Central memory CD8-positive, alpha-beta T cell (primary cell): Measurements from ENCODE around the gene PTPN4.
"Not testable (repeated sequence)": the region's sequence is repeated elsewhere in the genome, so short reads cannot be mapped to it uniquely, and the experiment has no call there.

Experiments used
- ATAC-seq: fragments of 150-1000 bp; cut with Tn5 transposase; replicated peaks from 2 replicates; pipeline ENCODE4 v1.10.0; 2022; ENCODE audit warnings: mild to moderate bottlenecking, moderate FRiP score, moderate number of reproducible peaks; ENCODE audit not compliant: poor library complexity, severe bottlenecking; ENCODE audit errors: extremely low read depth
- DNase-seq, 2 donors: peaks; one replicate each; pipeline ENCODE4 v3.0.0; 2021; ENCODE audit warnings: low spot score in 2 of 2
- H3K27ac Mint-ChIP-seq: one replicate; pipeline ENCODE4 v1.8.0; 2022; ENCODE audit warnings: low read depth, mild to moderate bottlenecking, moderate library complexity, mixed read lengths
- H3K27me3 Mint-ChIP-seq: one replicate; pipeline ENCODE4 v1.8.0; 2022; ENCODE audit warnings: mixed read lengths
- H3K36me3 Mint-ChIP-seq: one replicate; pipeline ENCODE4 v1.8.0; 2022; ENCODE audit warnings: mild to moderate bottlenecking, moderate library complexity, mixed read lengths; ENCODE audit not compliant: insufficient read depth
- H3K4me1 Mint-ChIP-seq: one replicate; pipeline ENCODE4 v1.8.0; 2022; ENCODE audit warnings: mixed read lengths
- H3K4me3 Mint-ChIP-seq: one replicate; pipeline ENCODE4 v1.8.0; 2022; ENCODE audit warnings: mild to moderate bottlenecking, moderate library complexity, mixed read lengths
- H3K9me3 Mint-ChIP-seq: one replicate; pipeline ENCODE4 v1.8.0; 2022; ENCODE audit warnings: mixed read lengths

Gene PTPN4

DNA sequence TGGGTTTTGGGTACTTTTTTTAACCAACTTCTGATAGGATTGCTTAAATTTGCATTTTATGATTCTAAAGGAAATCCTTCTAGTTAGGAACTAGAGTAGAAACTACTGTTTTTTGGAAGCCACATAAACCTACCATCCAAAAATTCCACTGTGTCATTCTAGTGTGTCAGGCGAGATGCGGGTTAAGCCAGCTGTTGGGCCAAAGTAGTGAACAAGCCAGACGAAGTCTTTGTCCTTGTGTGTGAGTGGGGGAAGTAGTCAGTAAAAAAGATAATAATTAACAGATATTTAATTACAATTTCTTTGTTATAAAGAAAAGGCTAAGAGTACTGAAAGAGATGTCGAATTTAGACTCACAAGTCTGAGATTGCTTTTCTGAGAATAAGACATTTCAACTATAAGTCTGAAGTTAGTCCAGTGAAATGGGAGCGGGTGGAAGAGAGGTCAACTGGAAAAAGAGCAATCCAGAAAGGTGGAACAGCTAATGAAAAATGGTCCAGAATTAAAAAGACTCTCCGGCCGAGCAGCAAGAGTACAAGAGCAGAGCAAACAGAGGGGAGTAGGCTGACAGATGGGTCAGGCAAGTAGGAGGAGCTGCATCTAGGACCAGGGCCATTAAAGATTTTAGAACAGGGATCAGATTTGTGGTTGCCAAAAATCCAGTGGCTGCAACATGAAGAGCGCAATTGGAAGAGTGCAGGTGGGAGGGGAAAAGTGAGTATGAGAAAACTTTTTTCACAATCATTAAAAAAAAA is 254.7 kb downstream of the PTPN4 start:
- ATAC-seq (no peak), DNase-seq (no peak)
- no peaks in the 10 kb centered on the region for H3K27me3 Mint-ChIP-seq
- H3K36me3 Mint-ChIP-seq: peaks cover 5% of the 10 kb centered on the region
- H3K4me3 Mint-ChIP-seq: peak overlapping the region; percentile 58
- no peak overlapping the region for H3K27ac Mint-ChIP-seq
- H3K9me3 Mint-ChIP-seq: no peaks in the 10 kb centered on the region
- H3K4me1 Mint-ChIP-seq: peaks cover 20% of the 10 kb centered on the region

DNA sequence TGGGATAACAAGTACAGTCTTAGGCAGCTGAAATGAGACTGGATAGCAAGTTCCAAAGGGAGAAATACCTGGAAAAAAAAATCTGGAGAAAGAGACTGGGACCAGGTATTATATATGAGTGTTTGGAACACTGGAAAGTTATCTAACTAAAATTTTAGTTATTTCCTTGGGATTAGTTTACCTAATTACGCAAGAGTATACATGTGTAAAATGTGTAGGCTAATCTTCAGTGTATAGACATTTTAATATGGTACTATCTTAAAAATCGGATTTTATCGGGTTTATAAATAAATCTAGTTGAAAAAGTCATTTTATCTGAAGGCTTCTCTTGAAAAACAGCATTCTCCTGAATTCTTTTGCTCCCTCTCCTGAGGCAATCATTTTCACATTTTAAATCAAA is 257.1 kb downstream of the PTPN4 start:
- Mint-ChIP-seq H3K4me3 (no peak overlapping the region), H3K9me3 (no peaks in the 10 kb centered on the region), H3K36me3 (peaks cover 7% of the 10 kb centered on the region), H3K27ac (no peak overlapping the region), H3K27me3 (no peaks in the 10 kb centered on the region), H3K4me1 (peaks cover 20% of the 10 kb centered on the region)
- no peak for DNase-seq
- ATAC-seq: no peak

DNA sequence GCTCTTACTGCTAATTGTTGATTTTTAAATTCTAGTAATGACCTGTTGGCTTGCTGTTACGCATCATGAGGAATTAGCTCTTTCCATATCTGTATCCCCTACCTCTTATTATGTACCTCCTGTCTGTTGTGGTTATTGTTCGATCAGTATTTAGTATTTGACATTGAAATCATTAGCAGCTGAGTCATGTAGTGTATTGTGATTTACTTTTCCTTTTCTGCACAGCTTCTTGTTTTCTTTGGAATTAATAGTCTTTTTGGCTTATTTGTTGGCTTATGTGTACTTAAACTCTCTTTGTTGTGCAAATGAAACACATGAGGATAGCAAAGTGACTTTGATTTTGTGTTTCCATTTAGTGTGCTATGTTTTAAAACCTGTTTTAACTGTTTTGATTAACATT is 257.5 kb downstream of the PTPN4 start:
- H3K27me3 Mint-ChIP-seq: no peaks in the 10 kb centered on the region
- H3K36me3 Mint-ChIP-seq: peaks cover 7% of the 10 kb centered on the region
- ATAC-seq (no peak), DNase-seq (no peak)
- peaks cover 19% of the 10 kb centered on the region for H3K4me1 Mint-ChIP-seq
- H3K4me3 Mint-ChIP-seq: no peak overlapping the region
- H3K9me3 Mint-ChIP-seq: no peaks in the 10 kb centered on the region
- H3K27ac Mint-ChIP-seq: no peak overlapping the region

DNA sequence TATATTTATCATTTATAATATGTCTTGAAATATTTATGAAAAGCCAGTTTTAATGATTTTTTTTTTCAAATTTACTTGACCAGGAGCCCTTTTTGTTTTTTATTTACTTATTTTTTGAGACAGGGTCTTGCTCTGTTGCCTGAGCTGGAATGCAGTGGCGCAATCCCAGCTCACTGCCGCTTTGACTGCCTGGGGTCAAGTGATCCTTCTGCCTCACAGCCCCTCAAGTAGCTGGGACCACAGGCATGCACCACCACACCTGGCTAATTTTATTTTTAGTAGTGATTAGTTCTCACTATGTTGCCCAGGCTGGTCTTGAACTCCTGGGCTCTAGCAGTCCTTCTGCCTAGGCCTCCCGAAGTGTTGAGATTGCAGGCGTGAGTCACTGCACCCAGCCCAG is 258.8 kb downstream of the PTPN4 start:
- ATAC-seq: no peak
- Mint-ChIP-seq H3K4me3 (no peak overlapping the region), H3K27me3 (no peaks in the 10 kb centered on the region), H3K4me1 (peaks cover 14% of the 10 kb centered on the region), H3K27ac (no peak overlapping the region), H3K9me3 (no peaks in the 10 kb centered on the region), H3K36me3 (peaks cover 4% of the 10 kb centered on the region)
- no peak for DNase-seq

DNA sequence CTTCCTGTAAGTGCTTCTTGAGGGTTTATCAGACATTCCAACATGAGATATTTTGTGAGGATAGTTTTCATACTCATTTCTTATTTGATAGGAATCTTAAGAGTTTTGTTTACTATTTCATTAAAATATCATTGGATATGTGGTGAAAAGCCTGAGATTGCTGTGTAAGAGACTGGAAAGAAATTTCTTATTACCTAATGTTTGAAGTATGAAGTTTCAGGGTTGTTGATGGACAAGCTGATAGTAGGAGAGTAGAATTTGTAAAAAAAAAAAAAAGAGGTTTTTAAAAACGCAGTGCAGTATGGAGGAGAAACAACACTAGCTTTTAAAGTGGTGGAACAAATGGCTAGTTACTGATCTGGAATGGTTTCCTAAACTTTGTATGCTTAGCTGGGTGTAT is 260.8 kb downstream of the PTPN4 start:
- ATAC-seq (no peak), DNase-seq (no peak)
- Mint-ChIP-seq H3K9me3 (no peaks in the 10 kb centered on the region), H3K36me3 (peaks cover 2% of the 10 kb centered on the region), H3K4me3 (no peak overlapping the region), H3K4me1 (peaks cover under 1% of the 10 kb centered on the region), H3K27me3 (no peaks in the 10 kb centered on the region), H3K27ac (no peak overlapping the region)

DNA sequence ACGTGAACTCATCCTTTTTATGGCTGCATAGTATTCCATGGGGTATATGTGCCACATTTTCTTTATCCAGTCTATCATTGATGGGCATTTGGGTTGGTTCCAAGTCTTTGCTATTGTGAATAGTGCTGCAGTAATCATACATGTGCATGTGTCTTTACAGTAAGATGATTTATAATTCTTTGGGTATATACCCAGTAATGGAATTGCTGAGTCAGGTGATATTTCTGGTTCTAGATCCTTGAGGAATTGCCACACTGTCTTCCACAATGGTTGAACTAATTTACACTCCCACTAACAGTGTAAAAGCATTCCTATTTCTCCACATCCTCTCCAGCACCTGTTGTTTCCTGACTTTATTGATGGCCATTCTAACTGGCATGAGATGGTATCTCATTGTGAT is 262.8 kb downstream of the PTPN4 start:
- not testable (repeated sequence) for H3K9me3 Mint-ChIP-seq, H3K27me3 Mint-ChIP-seq, H3K27ac Mint-ChIP-seq, DNase-seq, H3K36me3 Mint-ChIP-seq, H3K4me1 Mint-ChIP-seq, ATAC-seq, H3K4me3 Mint-ChIP-seq

DNA sequence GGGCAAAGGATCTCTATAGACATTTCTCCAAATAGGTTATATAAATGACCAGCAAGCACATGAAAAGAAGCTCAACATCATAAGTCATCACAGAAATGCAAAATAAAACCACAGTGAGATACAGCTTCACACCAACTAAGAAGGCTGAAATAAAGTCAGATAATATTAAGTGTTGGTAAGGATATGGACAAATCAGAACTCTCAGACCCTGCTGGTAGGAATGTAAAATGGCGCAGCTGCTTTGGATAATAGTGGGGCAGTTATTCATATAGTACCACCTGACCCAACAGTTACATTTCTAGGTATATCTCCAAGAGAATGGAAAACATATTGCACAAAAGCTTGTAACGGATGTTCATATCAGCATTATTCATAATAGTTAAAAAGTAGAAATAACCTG is 267.2 kb downstream of the PTPN4 start:
- Mint-ChIP-seq H3K4me3 (no peak overlapping the region), H3K36me3 (no peaks in the 10 kb centered on the region), H3K4me1 (no peaks in the 10 kb centered on the region), H3K27me3 (no peaks in the 10 kb centered on the region), H3K9me3 (no peaks in the 10 kb centered on the region), H3K27ac (no peak overlapping the region)
- no peak for ATAC-seq
- DNase-seq: no peak

DNA sequence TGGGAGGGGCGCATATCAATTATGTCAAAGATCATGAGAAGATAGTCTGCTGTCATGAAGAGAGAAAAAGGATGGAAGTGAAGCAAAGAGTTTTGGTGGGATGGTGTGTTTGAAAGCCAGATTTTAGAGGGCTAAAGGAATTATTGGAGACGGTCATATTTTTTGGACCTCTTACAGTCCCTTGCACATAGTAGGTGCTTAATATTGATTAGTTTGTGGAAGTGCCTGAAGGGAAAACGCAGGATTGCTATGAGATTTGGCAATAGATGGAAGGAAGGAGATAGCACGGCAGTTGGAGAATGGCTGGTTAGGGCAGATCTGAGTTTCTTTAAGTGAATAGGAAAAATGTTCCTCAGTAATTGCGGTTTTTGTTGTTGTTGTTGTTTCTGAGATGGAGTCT is 269.1 kb downstream of the PTPN4 start:
- Mint-ChIP-seq H3K9me3 (no peaks in the 10 kb centered on the region), H3K36me3 (no peaks in the 10 kb centered on the region), H3K27me3 (no peaks in the 10 kb centered on the region), H3K4me3 (no peak overlapping the region), H3K4me1 (no peaks in the 10 kb centered on the region), H3K27ac (no peak overlapping the region)
- DNase-seq: no peak
- ATAC-seq: no peak

DNA sequence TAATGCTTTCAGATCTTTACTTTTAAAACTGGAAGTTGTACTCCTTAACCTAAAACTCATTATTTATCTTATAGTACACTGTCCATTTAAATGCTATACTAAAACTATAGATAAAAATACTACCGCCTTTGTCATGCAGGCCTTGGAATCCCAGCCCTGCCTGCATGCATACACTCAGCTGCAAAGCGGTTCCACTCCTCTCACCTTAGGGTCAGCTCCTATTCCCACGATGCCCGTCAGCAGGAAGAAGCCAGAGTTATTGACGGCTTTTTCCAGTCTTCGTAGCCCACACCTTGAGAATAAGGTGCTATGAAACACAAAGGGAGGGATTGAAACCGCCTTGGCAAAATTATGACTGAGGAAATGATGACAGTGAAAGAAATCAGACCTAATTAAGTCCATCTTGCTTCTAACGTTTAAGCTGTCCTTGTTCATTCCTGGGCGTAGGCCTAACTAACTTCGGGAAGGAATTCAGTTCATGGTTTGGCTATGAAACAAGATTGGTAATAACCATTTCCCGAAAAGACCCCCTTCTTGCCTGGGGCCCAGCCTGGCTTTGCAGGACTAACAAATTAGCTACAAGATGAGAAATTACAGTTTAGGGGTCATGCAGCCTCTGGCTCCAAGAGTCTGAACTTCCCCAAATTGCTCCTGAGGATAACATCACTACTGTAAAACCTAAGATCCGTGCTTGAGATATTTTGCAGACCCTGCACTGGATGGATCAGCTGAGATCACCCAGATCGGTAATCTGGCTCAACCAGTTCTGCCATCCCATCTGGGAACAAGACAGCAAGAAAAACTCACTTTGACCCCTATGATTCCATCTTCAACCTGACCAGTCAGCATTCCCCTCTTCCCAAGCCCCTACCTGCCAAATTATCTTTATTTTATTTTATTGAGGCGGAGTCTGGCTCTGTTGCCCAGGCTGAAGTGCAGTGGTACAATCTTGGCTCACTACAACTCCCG is 270.2 kb downstream of the PTPN4 start:
- Mint-ChIP-seq H3K36me3 (no peaks in the 10 kb centered on the region), H3K4me1 (no peaks in the 10 kb centered on the region), H3K27ac (no peak overlapping the region), H3K4me3 (no peak overlapping the region), H3K27me3 (no peaks in the 10 kb centered on the region), H3K9me3 (no peaks in the 10 kb centered on the region)
- ATAC-seq: no peak
- no peak for DNase-seq

DNA sequence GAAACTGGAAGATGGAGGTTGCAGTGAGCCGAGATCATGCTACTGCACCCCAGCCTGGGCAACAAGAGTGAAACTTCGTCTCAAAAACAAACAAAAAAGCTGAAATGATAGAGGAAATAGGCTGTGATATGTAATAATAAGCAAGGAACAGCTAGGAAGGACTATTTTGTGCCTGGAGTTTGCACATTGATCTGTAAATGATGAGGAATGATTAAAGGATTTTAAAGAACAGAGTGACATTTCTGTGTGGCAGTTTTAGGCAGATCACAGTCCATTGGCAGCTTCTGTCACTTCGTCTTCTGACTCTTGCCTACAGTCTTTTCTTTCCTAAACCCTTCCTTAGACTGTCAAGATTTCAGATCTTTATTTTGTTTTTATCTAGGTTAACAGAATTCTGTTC is 272.6 kb downstream of the PTPN4 start:
- no peak for ATAC-seq
- H3K27ac Mint-ChIP-seq: no peak overlapping the region
- no peak overlapping the region for H3K4me3 Mint-ChIP-seq
- no peaks in the 10 kb centered on the region for H3K36me3 Mint-ChIP-seq
- H3K27me3 Mint-ChIP-seq: no peaks in the 10 kb centered on the region
- H3K9me3 Mint-ChIP-seq: no peaks in the 10 kb centered on the region
- no peak for DNase-seq
- H3K4me1 Mint-ChIP-seq: no peaks in the 10 kb centered on the region
